Glutamatergic neuron (in vitro differentiated cells): Measurements from ENCODE around the gene TENT4A. TPM values are rescaled to one million over a fixed set of nuclear protein-coding genes. Genes with fewer than 3 reads are reported as not detected.

Experiments
- DNase-seq: peaks from one replicate; pipeline ENCODE4 v3.0.0; 2022
- H3K27ac Mint-ChIP-seq: one replicate; pipeline ENCODE4 v1.8.0; 2020; ENCODE audit warnings: mild to moderate bottlenecking, mixed read lengths, inconsistent platforms; ENCODE audit not compliant: unreplicated experiment
- H3K27me3 Mint-ChIP-seq: one replicate; pipeline ENCODE4 v1.8.0; 2020; ENCODE audit warnings: mild to moderate bottlenecking, moderate library complexity, mixed read lengths, inconsistent platforms; ENCODE audit not compliant: unreplicated experiment
- H3K36me3 Mint-ChIP-seq: one replicate; pipeline ENCODE4 v1.8.0; 2020; ENCODE audit warnings: mild to moderate bottlenecking, mixed read lengths, inconsistent platforms; ENCODE audit not compliant: unreplicated experiment
- H3K4me1 Mint-ChIP-seq: one replicate; pipeline ENCODE4 v1.8.0; 2020; ENCODE audit warnings: mild to moderate bottlenecking, low read depth, mixed read lengths, inconsistent platforms; ENCODE audit not compliant: unreplicated experiment
- H3K4me3 Mint-ChIP-seq: one replicate; pipeline ENCODE4 v1.8.0; 2020; ENCODE audit warnings: mild to moderate bottlenecking, mixed read lengths, inconsistent platforms; ENCODE audit not compliant: unreplicated experiment
- H3K9me3 Mint-ChIP-seq: one replicate; pipeline ENCODE4 v1.8.0; 2020; ENCODE audit warnings: mild to moderate bottlenecking, moderate library complexity, mixed read lengths, inconsistent platforms; ENCODE audit not compliant: unreplicated experiment
- total RNA-seq: library from RNA; stranded (reverse); fragmentation: NEBNext Ultra II Directional; extraction: Animal tissue kit (Norgen Biotek cat#: 25700); gene quantifications from one replicate; pipeline ENCODE4 v1.2.1, GENCODE V29; 2021; ENCODE audit not compliant: unreplicated experiment
- TF ChIP-seq, protein P1 (sequence below): fragments of 200-600 bp; sonication (generic); IDR thresholded peaks from one replicate; pipeline ENCODE4 v1.5.0; 2021; ENCODE audit not compliant: partially characterized antibody, unreplicated experiment

The TENT4A gene
- total RNA-seq, 1 donor from 2014 or later: 23.7 TPM

DNA sequence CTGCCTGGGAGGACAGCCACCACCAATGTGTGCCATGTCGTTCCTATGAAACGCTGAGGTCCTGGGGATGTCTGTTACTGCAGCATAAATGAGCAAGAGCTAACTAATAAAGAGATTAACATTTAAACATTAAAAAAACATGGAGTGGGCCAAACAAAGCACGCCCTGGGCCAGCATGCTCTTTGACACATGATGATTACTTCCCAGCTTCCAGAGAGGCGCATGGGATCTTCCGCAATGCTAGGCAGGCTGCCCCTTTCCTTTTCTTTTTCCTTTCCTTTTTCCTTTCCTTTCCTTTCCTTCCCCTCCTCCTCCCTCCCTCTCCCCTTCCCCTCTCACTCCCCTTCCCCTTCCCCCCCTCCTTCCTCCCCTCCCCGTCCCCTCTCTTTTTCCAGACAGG, 10.6 kb upstream of the TENT4A start:
- TF ChIP-seq, protein P1, sequence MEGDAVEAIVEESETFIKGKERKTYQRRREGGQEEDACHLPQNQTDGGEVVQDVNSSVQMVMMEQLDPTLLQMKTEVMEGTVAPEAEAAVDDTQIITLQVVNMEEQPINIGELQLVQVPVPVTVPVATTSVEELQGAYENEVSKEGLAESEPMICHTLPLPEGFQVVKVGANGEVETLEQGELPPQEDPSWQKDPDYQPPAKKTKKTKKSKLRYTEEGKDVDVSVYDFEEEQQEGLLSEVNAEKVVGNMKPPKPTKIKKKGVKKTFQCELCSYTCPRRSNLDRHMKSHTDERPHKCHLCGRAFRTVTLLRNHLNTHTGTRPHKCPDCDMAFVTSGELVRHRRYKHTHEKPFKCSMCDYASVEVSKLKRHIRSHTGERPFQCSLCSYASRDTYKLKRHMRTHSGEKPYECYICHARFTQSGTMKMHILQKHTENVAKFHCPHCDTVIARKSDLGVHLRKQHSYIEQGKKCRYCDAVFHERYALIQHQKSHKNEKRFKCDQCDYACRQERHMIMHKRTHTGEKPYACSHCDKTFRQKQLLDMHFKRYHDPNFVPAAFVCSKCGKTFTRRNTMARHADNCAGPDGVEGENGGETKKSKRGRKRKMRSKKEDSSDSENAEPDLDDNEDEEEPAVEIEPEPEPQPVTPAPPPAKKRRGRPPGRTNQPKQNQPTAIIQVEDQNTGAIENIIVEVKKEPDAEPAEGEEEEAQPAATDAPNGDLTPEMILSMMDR: no peak
- Mint-ChIP-seq H3K4me3 (no peak overlapping the region), H3K9me3 (no peaks in the 10 kb centered on the region), H3K27me3 (peaks cover 4% of the 10 kb centered on the region), H3K27ac (no peak overlapping the region), H3K4me1 (no peaks in the 10 kb centered on the region), H3K36me3 (no peaks in the 10 kb centered on the region)
- no peak for DNase-seq

DNA sequence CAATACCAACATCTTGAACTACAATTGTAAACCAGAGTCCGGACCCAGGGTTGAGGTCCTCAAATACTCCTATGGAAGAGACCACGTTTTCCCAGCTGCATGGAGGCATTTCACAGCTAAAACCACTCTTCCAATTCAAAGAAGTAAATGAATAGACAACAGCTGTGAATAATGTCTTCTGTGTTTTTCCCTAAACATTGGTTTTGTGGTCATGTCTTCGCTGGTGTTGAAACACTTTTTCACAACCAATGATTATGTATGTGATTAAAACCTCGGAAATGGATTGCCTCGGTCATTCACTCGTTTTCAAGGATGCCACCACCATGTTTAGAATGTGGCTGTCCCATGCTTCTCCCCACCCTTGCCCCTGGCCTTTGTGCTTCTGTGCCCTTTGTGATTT, 9.4 kb upstream of the TENT4A start:
- Mint-ChIP-seq H3K4me3 (no peak overlapping the region), H3K27me3 (peaks cover 4% of the 10 kb centered on the region), H3K9me3 (no peaks in the 10 kb centered on the region), H3K27ac (no peak overlapping the region), H3K4me1 (no peaks in the 10 kb centered on the region), H3K36me3 (no peaks in the 10 kb centered on the region)
- DNase-seq: no peak
- TF ChIP-seq, protein P1: no peak

DNA sequence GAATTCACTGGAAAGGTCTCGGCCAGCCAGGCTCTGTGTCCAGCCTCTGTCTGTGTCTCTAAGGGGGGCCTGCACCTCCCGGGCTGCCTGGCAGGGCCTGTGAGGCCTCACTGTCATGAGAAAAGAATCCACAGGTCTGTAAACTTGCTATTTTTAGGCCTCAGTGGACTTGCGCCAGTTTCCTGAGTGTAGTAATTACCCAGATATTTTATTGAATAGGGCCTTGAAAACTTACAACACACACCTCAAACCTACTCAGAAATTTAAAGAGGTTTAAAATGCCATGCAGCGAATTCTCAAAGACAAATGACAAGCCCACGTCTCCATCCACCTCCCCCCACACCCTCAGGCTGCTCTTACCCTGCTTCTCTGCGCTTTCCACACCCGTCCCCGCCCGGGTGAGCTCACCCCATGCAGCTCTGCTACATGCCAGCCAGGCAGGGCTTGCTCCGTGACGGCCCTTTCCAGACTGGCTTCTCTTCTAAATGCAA, 8.8 kb upstream of the TENT4A start:
- TF ChIP-seq, protein P1: no peak
- H3K4me1 Mint-ChIP-seq: no peaks in the 10 kb centered on the region
- no peaks in the 10 kb centered on the region for H3K9me3 Mint-ChIP-seq
- H3K4me3 Mint-ChIP-seq: no peak overlapping the region
- no peaks in the 10 kb centered on the region for H3K36me3 Mint-ChIP-seq
- no peak for DNase-seq
- H3K27ac Mint-ChIP-seq: no peak overlapping the region
- H3K27me3 Mint-ChIP-seq: peaks cover 4% of the 10 kb centered on the region

DNA sequence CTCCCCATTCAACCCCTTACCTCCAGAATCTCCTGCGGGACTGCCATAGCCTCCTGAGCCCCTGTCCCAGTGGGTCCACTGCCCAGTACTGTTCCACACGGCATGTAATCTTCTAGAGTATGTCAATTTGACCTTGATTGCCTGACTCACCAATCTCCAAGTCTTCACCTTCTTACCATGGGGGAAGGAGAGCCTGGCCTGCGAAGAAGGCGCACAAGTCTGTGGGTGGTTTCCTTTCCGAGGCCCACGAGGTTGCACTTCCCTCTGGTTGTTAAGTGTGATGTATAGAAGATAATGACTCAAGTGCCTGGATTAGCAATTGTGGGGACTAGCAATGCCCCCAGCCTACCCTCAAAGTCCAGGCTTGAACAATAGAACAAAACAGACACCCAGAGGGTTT, 8.1 kb upstream of the TENT4A start:
- Mint-ChIP-seq H3K27me3 (peaks cover 5% of the 10 kb centered on the region), H3K4me3 (no peak overlapping the region), H3K27ac (no peak overlapping the region), H3K36me3 (no peaks in the 10 kb centered on the region), H3K4me1 (no peaks in the 10 kb centered on the region), H3K9me3 (no peaks in the 10 kb centered on the region)
- TF ChIP-seq, protein P1: no peak
- DNase-seq: no peak

DNA sequence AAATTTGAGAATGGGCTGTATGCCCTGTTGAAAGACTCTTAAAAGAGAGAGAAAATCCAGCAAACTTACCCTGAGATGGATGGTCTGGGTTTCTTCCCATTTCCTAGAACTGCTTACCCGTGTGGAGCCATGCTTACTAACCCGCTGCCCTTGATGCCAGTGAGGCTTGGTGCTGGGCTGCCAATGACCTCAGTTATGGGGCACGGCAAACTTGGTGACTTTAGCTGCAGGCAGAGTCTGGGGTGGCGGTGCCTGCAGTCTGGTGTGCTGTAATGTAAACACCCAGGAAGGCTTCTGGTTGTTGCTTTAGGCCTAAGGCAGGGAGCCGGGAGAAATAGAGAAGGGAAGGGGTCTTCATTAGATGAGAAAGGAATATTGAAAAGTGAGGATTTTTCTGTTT, 7.3 kb upstream of the TENT4A start:
- Mint-ChIP-seq H3K4me3 (no peak overlapping the region), H3K27ac (no peak overlapping the region), H3K4me1 (no peaks in the 10 kb centered on the region), H3K27me3 (peaks cover 6% of the 10 kb centered on the region), H3K36me3 (no peaks in the 10 kb centered on the region), H3K9me3 (no peaks in the 10 kb centered on the region)
- TF ChIP-seq, protein P1: no peak
- DNase-seq: no peak
